GM19193 (cell line): ENCODE data around the gene CTNNBIP1.

Source experiments
- POLR2A ChIP-seq: IDR thresholded peaks from 4 replicates; pipeline ENCODE4 v1.6.1; 2011; ENCODE audit not compliant: insufficient read depth, insufficient read length; ENCODE audit errors: extremely low read depth

The CTNNBIP1 gene

GRCh38 chr1:9890224-9890731 is 19.8 kb downstream of the CTNNBIP1 start:
- TF ChIP-seq POLR2A: no peak

GRCh38 chr1:9889411-9889810 is 20.7 kb downstream of the CTNNBIP1 start:
- TF ChIP-seq POLR2A: no peak

- no peak for TF ChIP-seq POLR2A
These were observed 21.2 kb downstream of the CTNNBIP1 start for GRCh38 chr1:9888886-9889285.

GRCh38 chr1:9887070-9887469 is 23.0 kb downstream of the CTNNBIP1 start:
- no peak for TF ChIP-seq POLR2A

GRCh38 chr1:9886092-9886742 is 23.9 kb downstream of the CTNNBIP1 start:
- no peak for TF ChIP-seq POLR2A

- TF ChIP-seq POLR2A: no peak
These were observed 25.3 kb downstream of the CTNNBIP1 start for GRCh38 chr1:9884805-9885204.

GRCh38 chr1:9883585-9884449 is 26.3 kb downstream of the CTNNBIP1 start:
- no peak for TF ChIP-seq POLR2A

- TF ChIP-seq POLR2A: no peak
These were observed 27.1 kb downstream of the CTNNBIP1 start for GRCh38 chr1:9882945-9883303.

- TF ChIP-seq POLR2A: no peak
These were observed 27.6 kb downstream of the CTNNBIP1 start for GRCh38 chr1:9882296-9882944.

- TF ChIP-seq POLR2A: no peak
These were observed 28.2 kb downstream of the CTNNBIP1 start for GRCh38 chr1:9881838-9882249.

GRCh38 chr1:9878404-9878803 is 31.7 kb downstream of the CTNNBIP1 start:
- TF ChIP-seq POLR2A: no peak

- no peak for TF ChIP-seq POLR2A
These were observed 32.1 kb downstream of the CTNNBIP1 start for GRCh38 chr1:9877962-9878361.

GRCh38 chr1:9875636-9876000 is 34.5 kb downstream of the CTNNBIP1 start:
- no peak for TF ChIP-seq POLR2A

GRCh38 chr1:9874959-9875635 is 35.0 kb downstream of the CTNNBIP1 start:
- no peak for TF ChIP-seq POLR2A

- no peak for TF ChIP-seq POLR2A
These were observed 35.7 kb downstream of the CTNNBIP1 start for GRCh38 chr1:9874412-9874811.
